Hematopoietic multipotent progenitor cell treated with erythropoietin and hydrocortisone succinate and interleukin-3 and kit ligand, for 17 days (in vitro differentiated cells): ENCODE measurements around the gene CASP7.
"Not testable (repeated sequence)": the region's sequence is repeated elsewhere in the genome, so short reads cannot be mapped to it uniquely, and the experiment has no call there.

Source experiments
- DNase-seq: peaks from one replicate; pipeline ENCODE4 v3.0.0-alpha.2; 2015; ENCODE audit warnings: low spot score

The CASP7 gene

DNA sequence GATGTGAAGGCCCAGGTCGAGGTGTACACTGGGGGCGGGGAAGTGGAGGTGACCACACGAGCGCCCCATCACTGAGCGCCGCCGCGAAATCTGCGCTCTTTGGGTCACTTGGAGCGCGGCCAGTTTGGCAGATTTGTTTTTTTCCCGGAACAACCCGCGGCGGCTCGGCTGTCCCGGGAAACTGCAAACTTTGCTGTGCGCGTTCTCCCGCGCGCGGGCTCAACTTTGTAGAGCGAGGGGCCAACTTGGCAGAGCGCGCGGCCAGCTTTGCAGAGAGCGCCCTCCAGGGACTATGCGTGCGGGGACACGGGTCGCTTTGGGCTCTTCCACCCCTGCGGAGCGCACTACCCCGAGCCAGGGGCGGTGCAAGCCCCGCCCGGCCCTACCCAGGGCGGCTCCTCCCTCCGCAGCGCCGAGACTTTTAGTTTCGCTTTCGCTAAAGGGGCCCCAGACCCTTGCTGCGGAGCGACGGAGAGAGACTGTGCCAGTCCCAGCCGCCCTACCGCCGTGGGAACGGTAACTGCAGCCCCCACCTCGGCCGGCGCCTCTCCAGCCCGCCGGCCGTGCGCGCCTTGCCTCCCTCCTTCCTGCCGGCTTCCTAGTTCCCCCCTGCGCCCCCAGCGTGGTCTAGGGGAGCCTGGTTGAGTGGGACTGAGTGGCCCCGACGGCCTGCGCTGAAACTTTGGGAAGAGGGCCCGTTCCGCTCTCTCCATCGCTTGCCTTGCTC, at the start of gene CASP7:
CASP7 (plus strand) TSS at position 450 of the 727 bp plus-strand sequence. CDS start 17,582 bp downstream, outside the sequence.
- peak; percentile 39 for DNase-seq

DNA sequence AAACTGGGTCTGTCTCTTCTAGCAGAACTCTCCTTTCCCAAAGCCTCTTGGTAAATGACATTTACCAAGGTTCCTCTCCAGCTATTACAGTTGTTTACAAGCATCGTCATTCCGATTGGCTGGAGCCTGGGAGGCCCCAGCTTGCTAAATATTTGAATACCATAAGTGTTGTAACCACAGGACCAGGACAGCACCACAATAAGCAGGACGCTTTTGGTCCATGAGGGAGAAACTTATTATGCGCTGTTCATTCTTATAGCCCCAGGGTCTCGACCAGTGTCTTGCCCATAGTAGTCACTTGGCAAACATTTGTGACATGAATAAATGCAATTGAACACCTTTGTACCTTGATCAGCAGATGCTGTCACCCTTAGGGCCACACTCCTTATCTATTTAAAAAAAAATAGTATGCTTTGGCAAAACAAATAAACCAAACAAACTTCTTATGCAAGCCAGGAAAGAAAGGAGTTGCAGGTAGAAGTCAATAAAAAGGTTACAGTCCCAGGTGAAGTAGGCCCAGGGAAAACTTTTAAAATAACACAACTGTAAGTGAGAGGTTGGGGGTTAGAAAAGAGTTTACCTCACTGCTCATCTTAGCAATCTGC, 48.7 kb upstream of the CASP7 start:
- DNase-seq: no peak

DNA sequence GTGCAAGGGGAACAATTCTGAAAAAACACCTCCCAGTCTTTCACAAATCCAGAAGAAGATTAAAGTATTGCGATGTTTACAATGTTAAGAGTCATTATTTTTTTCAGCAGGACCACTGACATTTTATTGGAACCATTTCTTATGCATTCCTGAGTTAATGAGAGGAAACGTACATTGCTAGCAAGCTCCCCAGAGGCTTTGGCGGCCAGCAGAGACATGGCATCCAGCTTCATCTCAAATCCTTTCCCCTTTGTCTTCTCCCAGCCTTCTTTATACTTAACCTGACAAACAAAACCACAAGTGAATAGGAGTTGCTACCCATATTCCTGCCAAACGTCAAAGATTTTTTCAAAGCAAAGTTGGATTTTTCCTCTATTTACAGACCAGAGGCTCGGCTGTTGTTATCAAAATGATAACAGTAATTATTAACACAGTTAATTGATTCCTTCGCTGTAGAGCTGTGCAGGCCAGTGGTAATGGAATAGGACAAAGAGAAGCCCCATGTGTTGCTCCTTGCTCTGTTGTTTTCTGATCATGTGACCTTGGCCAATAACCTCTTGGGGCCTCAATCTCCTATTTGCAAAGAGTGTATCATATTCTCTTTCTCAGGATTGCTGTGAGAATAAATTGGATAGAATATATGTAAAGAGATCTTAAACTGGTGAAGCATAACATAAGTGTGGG, 47.9 kb upstream of the CASP7 start:
- DNase-seq: no peak

DNA sequence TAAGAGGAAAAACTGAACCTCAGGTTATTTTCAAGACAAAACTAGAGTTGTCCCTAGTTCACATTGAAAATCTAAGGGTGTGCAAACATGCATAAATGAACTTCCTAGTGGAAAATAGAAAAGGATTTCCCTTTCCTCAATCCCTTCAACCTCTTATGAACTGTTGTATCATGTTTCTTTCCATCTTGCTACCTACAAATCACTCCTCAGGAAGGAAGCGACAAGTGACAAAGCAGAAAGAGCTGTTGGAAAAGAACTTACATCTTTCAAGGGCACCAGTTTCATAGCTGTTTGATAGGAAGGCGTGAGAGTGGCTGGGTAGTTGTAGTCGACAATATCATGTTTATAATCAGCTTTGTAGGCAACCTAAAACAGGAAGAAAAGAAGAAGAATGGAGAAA, 39.7 kb upstream of the CASP7 start:
- no peak for DNase-seq

DNA sequence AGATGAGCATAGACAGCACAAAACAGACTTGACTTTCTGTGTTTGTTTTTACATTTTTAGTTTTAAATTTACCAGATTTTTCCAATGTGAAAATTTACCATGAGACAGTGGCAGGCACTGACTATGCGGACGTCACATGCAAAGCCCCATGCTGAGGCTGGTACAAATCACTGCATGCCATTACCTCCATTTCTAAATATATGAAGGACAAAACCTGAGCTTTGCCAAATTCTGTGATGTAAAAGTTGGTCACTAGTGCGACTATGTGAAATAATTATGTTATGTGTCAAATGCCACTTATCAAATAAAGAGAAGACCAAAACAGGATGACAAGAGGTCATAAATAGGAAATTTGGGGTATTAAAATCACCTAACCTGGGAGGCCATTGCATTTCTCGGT, 38.0 kb upstream of the CASP7 start:
- DNase-seq: no peak

DNA sequence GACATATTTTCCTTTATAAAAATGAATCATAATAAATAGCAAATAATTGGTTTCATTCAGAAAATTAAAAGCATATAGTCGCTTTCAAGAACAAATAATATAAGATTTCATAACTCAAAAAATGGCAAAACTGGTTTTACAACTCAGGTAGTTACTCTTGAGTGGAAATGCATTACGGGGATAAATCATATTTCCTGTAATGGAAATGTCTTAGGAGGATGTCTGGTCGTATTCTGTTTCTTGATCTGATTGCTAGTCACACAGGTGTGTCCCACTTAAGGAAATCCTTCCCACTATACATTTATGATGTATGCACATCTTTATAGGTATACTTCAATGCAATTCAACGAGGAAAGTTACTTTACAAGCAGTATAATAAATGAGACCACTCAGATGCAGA, 36.5 kb upstream of the CASP7 start:
- DNase-seq: no peak

DNA sequence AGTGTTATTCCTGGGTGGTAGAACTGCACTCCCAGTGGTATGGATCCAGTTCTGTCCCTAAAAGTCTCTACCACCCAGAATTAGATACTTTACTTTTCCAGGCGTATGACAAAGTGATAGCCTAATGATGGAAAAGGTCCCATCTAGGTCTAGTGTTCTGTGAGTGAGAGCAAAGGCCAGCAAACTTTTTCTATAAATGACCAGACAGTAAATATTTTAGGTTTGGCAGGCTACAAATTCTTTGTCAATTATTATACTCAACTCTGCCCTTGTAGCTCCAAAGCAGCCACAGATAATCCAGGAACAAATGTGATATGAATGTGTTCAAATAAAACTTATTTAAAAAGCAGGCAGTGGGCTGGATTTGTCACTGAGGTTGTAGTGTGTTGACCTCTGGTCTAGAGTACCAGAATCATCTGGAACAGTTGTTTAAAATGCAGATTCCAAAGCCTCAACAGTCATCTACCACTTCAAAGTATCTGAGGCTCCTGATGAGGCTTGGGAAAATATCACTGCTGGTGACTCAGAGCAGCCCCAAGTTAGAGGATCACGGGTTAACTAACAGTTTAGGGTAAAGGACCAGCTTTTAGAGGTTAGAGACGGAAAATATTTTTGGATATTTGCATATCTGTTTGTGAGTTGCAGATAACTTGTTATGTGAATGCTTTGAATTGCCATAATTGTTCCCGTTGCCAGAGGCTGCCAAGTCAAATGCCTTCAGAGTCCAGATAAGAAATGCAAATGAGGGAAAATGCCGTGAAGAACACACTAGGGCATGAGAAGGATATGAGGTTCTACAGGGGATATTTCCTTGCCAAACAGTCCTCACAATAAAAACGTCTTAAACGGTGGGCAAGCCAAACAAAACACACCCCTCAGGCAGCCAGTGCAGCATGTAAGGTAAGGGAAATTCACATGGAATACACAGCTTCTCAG, 35.3 kb upstream of the CASP7 start:
- no peak for DNase-seq

DNA sequence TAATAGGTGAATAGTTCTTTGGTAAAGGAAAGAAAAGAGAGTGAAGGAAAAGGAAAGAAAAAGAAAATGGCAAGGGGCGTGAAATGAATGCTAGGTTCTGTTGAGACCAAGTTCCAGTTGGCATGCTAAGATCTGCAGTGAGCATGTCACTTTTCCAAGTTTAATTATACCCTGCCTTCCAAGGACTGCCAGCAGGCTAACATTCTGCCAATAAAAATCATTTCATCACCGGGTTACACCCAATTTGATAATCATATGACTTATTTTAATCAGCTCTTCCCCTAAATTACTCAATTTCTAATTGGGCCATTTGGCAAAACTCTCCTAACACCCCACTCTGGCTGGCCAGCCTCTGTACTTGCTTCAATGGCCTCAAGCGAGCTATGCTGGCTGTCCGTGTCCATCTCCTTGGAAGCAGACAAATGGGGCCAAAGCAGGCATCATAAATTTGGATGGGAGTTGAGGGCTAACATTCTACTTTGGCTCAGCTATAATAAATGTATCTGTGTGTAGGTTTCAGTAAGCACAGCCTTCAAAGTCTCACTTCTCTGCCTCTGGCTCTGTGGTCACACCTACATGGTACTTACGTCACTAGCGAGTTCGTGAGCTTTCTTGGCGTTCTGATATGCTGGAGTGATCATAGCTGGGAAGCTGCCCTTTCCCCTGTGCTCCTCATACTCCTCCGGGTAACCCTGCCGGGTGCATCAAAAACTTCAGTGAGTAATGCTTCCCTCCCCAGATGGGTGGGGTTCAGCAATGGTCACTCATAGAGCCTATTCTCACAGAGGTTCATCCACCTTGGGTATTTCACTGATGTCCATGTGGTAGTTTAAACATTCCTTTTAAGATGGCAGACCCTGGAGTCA, 33.1 kb upstream of the CASP7 start:
- DNase-seq: no peak

DNA sequence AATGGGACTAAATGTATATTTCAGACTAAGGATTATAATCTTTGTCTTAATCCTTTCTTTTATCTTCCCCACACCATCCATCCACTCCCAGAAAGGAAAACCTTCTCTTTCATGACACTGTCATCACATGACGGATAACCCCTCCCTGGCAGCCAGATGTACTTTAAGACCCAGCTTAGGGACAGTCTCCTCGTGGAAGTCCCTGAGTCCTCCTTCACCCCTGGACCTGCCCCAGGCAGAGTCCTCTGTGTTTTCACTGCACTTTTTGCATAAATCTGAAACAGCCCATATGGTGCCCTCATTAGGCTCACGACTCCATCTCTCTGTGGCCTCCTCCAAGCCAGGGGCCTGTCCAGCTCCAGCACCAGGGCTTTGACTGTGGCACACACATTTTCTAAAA, 31.9 kb upstream of the CASP7 start:
- DNase-seq: no peak

DNA sequence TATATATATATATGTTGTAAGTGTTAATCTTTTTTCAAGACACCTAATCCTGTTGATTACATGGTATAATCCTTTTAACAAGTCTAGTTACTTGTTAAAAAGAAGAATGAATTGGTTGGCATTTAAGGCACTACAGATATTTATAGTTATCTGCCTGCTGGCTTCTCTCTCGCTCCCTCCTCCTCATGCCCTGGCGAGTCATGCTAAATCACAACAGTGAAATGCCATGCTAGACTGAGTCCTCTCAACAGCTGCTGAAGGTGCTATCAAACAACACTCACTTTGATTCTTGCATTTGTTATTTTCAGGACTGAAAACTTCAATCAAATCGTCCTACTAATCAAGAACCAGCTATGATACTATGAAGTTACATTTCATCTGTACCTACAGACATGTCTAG, 31.2 kb upstream of the CASP7 start:
- no peak for DNase-seq

DNA sequence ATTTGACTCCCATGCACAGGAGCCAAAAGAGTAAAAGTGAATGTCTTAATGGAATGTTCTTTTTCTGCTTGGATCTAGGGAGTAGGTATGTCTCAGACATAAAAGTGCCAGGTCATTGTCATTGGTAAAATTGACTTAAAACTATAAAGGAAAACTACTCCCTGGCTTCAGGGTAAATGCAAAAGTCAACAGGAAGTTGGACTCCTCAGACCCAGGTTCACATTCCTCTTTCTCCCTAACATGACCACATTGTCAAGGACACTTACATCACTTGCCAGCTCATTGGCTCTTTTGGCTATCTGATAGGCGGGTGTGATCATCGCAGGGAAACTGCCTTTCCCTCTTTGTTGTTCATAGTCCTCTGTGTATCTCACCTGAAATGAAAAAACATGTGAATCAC, 29.5 kb upstream of the CASP7 start:
- DNase-seq: no peak

DNA sequence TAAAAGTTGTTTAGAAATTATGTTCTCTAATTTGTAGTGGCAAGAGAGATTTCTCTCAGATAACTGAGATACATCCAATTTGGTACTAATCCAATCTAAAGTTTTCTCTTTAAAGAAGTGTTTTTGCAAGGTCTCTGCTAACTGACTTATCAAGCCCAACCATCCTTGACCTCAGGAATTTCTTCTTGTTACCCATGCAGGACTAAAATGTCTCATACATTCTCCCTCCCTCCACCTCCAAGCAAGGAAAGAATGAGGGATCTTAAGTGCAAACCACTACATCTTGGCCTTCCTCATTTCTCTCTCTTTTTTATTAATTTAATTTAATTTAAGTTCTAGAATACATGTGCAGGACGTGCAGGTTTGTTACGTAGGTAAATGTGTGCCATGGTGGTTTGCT, 28.7 kb upstream of the CASP7 start:
- DNase-seq: no peak

DNA sequence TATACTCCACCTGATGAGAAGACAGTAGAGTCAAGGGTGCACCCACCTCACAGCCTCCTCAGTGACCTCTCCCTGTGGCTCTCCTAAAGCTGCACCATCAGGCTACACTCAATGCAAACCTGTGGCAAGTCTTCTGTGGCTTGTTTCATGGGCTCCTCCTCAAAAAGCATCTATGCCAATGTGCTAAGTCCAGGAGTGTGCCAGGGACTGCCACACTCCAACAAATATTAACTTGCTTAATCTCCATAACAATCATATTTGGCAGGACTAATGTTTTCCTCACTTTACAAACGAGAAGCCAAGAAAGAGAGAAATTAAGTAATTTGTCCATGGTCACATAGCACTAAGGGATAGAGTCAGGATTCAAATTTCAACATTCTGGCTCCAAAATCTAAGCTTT, 27.8 kb upstream of the CASP7 start:
- no peak for DNase-seq

DNA sequence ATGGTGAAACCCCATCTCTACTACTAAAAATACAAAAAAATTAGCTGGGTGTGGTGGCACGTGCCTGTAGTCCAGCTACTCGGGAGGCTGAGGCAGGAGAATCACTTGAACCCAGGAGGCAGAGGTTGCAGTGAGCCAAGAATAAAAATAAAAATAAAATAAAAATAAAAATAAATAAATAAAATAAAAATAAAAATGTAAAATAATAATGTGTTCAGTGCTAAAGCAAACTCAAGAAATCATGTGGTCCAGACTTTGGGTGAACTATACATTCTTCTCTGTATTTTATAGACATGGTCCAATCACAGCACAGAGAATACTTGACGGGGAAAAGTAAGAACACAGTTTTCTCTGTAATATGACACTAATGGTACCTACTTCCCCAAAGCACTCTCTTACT, 27.3 kb upstream of the CASP7 start:
- DNase-seq: not testable (repeated sequence)

DNA sequence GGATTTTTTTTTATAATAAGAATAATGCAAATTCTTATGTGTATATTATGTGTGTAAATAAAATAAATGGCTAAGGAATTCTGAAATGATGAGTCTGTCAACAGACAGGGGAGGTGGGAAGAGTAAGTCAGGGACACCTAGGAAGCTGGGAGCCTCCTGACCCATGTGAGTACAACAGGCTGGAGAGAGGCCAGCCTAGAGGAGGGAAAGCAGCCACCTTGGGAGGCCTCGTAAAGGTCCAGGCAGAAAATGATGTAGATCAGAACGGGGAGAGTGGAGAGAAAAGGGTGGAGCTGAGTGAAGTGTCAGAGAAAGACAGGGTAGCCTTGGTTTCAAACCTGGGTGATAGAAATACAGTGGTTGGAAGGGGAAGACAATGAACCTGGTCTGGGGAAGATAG, 22.8 kb upstream of the CASP7 start:
- DNase-seq: no peak

DNA sequence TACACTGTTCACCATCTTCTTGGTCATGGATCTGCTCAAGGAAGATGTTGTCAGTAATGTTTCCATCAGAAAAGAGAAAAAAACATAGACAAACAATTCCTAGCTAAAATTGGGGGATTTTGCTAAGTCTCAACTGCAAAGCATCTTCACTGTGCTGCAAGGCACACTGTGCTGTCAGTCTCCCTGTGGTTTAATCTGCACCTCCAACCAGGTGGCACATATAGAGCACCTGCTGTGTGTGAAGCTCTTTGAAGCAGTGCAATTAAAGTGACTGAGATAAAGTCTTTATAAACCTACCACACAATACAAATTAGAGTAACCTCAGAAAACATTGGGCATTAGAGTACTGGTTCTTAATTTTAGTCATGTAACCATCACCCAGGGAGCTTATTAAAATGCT, 22.2 kb upstream of the CASP7 start:
- no peak for DNase-seq

DNA sequence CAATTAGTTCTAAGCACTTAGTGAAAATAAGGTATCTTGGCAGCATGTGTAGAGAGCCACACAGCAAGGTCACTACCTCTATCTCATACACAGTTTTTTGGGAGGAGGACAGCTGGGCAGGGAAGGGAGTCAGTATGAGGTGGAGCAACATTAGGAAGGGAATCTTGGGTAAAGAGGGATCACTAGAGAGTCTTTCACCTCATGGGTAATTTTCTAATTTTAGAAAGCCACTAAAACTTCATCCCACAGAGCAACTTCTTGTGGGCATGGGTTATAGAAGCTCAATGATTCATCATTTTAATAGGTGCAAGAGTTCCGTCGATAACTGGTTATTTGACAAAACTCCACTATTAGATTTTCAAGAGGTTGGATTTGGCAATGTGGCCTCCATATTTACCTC, 18.4 kb upstream of the CASP7 start:
- no peak for DNase-seq

DNA sequence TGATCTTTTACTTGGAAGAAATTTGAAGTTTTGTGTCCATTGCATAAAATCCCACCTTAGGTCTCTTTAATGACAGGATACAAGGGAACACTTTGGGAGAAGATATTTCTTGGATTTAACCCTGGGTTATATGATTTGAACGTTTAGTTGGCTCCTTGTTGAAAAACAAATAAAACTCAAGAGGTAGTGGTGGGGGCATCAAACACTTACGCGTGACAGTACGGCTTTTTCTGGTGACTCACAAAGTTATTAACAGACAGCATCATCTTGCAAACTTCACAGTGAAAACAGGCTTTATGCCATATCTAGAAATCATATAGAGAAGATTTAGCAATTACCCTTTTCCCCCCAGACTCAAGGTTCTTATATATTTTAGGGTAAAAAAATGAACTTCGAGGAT, 16.6 kb upstream of the CASP7 start:
- DNase-seq: no peak

DNA sequence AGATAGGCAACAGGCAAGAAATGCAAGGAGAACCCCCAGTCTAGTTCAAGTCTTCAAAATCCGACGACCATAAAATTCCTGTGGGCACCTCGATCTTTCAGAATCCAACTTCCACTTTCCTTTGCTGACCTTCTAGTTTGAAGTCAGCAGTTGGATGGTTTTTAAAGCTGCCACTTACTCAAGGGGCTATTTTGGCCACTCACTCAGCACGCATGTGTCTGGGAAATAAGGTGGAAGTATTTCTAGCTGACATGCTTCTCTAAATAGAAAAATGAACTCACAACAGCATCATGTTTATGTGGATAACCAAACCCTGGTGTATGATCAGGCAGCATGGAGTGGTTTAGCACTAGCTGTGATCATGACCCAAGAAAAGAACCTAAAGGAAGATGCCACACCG, 15.8 kb upstream of the CASP7 start, which contains the start of gene NRAP:
NRAP (minus strand) TSS at position 134 of the 400 bp plus-strand sequence. CDS start 159 bp downstream, outside the sequence.
- DNase-seq: no peak

DNA sequence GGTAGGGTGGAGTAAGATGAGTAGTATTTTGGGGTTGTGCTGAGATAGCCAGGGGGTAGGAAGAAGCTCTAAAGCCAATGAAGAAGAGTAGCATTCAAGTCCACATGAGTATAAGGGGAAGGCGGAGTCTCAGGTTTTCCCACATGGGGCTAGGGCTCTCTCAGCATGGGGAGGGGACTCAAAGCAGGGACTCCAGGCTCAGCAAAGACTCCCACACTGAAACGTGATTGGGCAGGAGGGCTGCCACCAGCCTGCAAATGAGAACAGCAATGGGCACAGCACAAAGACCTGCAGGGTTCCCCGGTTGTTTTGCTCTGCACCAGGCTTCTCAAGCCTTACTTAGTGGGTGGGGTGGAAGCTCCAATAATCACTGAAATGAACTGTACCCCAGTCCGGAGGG, 14.4 kb upstream of the CASP7 start:
- no peak for DNase-seq

DNA sequence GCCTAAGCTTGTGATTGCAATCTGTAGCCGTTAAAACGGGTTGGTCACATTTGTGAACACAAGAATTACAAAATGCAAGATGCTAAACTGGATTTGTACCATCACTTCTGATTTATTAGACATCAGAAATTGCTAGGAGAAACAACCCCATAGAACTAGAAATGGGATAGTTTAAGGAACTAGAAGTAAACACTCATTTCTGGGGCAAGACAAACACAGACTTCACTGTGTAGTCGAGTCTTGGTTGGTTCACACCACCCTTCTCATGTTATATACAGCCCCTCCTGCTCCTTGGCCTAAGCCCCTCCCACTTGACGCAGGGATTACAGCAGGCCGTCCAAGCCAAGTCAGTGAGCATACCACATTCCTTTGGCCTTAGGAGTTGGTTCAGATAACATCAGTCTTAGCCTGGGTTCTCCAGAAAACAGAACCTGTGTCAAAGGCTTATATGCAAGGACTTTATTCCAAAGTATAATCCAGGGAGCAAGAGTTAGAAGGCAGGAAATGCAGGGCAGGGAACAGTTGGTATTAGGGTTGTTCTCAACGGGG, 13.8 kb upstream of the CASP7 start:
- DNase-seq: no peak
